ENCODE measurements around the gene ASB3.
A peak's percentile ranks its signal among the peaks of the same experiment; 100 is the strongest.

ASB3 gene

GRCh38 chr2:53655256-53655655, 131.5 kb downstream of the ASB3 start:
- DNase-seq (ENCODE audit: low read depth, low spot score), result no peak

GRCh38 chr2:53654396-53654795, 132.4 kb downstream of the ASB3 start:
- DNase-seq (ENCODE audit: low read depth, low spot score), result no peak

- no peak for DNase-seq (ENCODE audit: low read depth, low spot score)
These were observed 134.6 kb downstream of the ASB3 start for GRCh38 chr2:53652131-53652530.

GRCh38 chr2:53646788-53647187, 140.0 kb downstream of the ASB3 start:
- DNase-seq (ENCODE audit: low read depth, low spot score), result no peak

- DNase-seq (ENCODE audit: low read depth, low spot score), result no peak
These were observed 145.5 kb downstream of the ASB3 start for GRCh38 chr2:53641290-53641689.

GRCh38 chr2:53640466-53640865, 146.3 kb downstream of the ASB3 start:
- DNase-seq (ENCODE audit: low read depth, low spot score), result no peak

GRCh38 chr2:53636596-53636995, 150.2 kb downstream of the ASB3 start:
- no peak for DNase-seq (ENCODE audit: low read depth, low spot score)

- no peak for DNase-seq (ENCODE audit: low read depth, low spot score)
These were observed 150.6 kb downstream of the ASB3 start for GRCh38 chr2:53636109-53636508.

- DNase-seq (ENCODE audit: low read depth, low spot score), result no peak
These were observed 151.1 kb downstream of the ASB3 start for GRCh38 chr2:53635694-53636093.

- no peak for DNase-seq (ENCODE audit: low read depth, low spot score)
These were observed 153.3 kb downstream of the ASB3 start for GRCh38 chr2:53633441-53633840.

- peak; percentile 23 for DNase-seq (ENCODE audit: low read depth, low spot score)
These were observed 154.0 kb downstream of the ASB3 start for GRCh38 chr2:53632714-53633113.

- no peak for DNase-seq (ENCODE audit: low read depth, low spot score)
These were observed 154.7 kb downstream of the ASB3 start for GRCh38 chr2:53632126-53632460.

- DNase-seq (ENCODE audit: low read depth, low spot score), result no peak
These were observed 155.2 kb downstream of the ASB3 start for GRCh38 chr2:53631313-53632125.

GRCh38 chr2:53630026-53630606, 156.6 kb downstream of the ASB3 start:
- DNase-seq (ENCODE audit: low read depth, low spot score), result no peak

- no peak for DNase-seq (ENCODE audit: low read depth, low spot score)
These were observed 157.3 kb downstream of the ASB3 start for GRCh38 chr2:53629501-53629900.

- no peak for DNase-seq (ENCODE audit: low read depth, low spot score)
These were observed 157.8 kb downstream of the ASB3 start for GRCh38 chr2:53629001-53629400.

GRCh38 chr2:53622141-53622540, 164.6 kb downstream of the ASB3 start:
- no peak for DNase-seq (ENCODE audit: low read depth, low spot score)

GRCh38 chr2:53620981-53621380, 165.8 kb downstream of the ASB3 start:
- DNase-seq (ENCODE audit: low read depth, low spot score), result no peak

All from smooth muscle cell of the brain vasculature (primary cell).